Ectodermal cell (in vitro differentiated cells): Measurements from ENCODE around the gene NDUFS7. TPM values are rescaled to one million over a fixed set of nuclear protein-coding genes. Genes with fewer than 3 reads are reported as not detected.
A peak's percentile ranks its signal among the peaks of the same experiment; 100 is the strongest.

Source experiments
- H3K27ac ChIP-seq: 2 replicates; pipeline ENCODE4 v1.7.0; 2013; ENCODE audit warnings: mild to moderate bottlenecking, low read depth, low read length; ENCODE audit not compliant: insufficient read depth, poor library complexity, severe bottlenecking
- H3K27me3 ChIP-seq: 2 replicates; pipeline ENCODE4 v1.7.0; 2013; ENCODE audit warnings: mild to moderate bottlenecking, low read length; ENCODE audit not compliant: insufficient read depth, control insufficient read depth, poor library complexity, severe bottlenecking
- H3K36me3 ChIP-seq: one replicate; pipeline ENCODE4 v1.7.0; 2013; ENCODE audit warnings: low read length; ENCODE audit not compliant: control insufficient read depth, insufficient read depth
- H3K4me1 ChIP-seq: one replicate; pipeline ENCODE4 v1.7.0; 2013; ENCODE audit warnings: low read length; ENCODE audit not compliant: control insufficient read depth, insufficient read depth
- H3K4me3 ChIP-seq: 2 replicates; pipeline ENCODE4 v1.7.0; 2013; ENCODE audit warnings: low read depth, low read length, control low read depth; ENCODE audit not compliant: insufficient read depth
- H3K9me3 ChIP-seq: 2 replicates; pipeline ENCODE4 v1.7.0; 2013; ENCODE audit warnings: mild to moderate bottlenecking, low read length, moderate library complexity; ENCODE audit not compliant: control insufficient read depth
- WGBS, 2 experiments: methylation state at CpG; one replicate each; pipeline ENCODE4 v1.1.7; 2013; ENCODE audit warnings: missing lambda C conversion rate in 2 of 2; 5-methylcytosine and 5-hydroxymethylcytosine counted together
- polyA plus RNA-seq, 4 experiments: library from polyadenylated mRNA; stranded (reverse); fragments of 50-300 nt; gene quantifications; one replicate each; pipeline ENCODE4 v1.2.3, GENCODE V29; 2013

NDUFS7 gene
- polyA plus RNA-seq (2013, experiment 1 of 4): 58.6 TPM
- 59.8 TPM for polyA plus RNA-seq (2013, experiment 2 of 4)
- 69.8 TPM for polyA plus RNA-seq (2013, experiment 3 of 4)
- 79.4 TPM for polyA plus RNA-seq (2013, experiment 4 of 4)

DNA sequence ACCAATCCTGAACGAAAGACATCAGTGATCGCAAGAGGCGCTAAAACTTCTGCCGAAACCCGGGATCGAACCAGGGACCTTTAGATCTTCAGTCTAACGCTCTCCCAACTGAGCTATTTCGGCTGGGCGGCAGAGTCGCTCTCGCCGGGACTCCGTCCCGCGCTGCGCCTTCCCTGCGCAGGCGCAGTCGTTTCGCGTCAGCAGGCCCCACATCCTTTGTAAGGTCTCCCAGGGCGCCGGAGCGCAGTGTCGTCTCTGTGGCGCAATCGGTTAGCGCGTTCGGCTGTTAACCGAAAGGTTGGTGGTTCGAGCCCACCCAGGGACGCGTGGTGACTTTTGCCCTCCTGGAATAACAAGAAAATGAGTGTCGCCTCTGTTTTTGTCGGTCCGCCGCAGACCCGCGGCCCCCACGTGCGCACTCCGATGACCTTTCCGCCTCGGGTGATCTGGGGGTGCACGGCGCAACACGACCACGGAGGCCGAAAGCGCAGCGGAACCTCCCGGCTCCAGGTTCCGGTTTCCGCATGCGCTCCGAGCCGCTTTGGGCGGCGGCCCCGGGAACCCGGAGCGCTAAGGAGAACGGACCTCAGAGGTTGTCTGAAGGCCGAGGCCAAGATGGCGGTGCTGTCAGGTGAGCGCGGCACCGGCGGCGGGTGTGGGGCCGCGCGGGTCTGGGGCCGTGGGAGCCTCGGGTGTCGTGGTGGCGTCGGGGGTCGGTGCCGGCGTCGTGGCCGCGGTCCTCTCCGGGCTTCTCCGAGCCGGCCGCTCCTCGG, at the start of gene NDUFS7:
TSS of gene NDUFS7 (plus strand) at position 596 of the 773 bp plus-strand sequence. CDS start at position 616, 20 bp downstream.
- Histone ChIP-seq H3K27me3 (no peaks in the 10 kb centered on the region), H3K9me3 (no peaks in the 10 kb centered on the region), H3K4me3 (peak within 1 kb of the TSS; percentile 93), H3K4me1 (peaks cover 21% of the 10 kb centered on the region), H3K36me3 (no peaks in the 10 kb centered on the region), H3K27ac (no peak within 1 kb of the TSS)
- WGBS, 2 experiments: 0% methylated on average over 90 of the region's 90 CpGs

DNA sequence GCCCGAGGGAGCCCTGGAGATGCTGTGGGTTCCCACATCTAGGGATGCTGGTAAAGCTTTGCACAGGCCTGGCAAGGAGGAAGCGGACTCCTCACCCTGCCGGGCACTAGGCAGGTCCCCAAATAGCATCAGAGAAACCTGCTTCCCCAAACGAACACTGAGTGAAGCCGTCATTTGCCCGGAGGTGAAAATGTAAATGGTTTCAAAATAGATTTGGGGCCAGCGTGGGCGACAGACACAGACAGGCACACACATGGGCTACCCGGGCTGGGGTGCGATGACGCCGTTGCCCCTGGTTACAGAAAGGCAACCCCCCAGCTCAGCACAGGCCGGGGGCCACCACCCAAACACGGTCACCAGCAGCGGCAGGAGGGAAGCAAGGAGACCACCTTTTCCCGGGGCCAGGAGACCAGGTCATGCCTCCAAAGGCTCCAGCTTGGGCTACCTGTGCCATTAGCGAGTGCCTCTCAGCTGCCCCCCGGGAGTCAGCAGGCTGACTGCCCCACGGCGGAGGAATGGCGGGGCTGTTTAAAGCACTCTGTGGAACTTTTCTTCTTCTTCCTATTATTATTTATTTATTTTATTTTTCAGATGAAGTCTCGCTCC, 47.5 kb upstream of the NDUFS7 start:
- WGBS, 2 experiments: 94 to 95% methylated on average over 22 of the region's 22 CpGs
- H3K36me3 ChIP-seq: no peaks in the 10 kb centered on the region

GRCh38 chr19:1340681-1341469, 42.8 kb upstream of the NDUFS7 start:
- 89 to 90% methylated on average over 28 of the region's 28 CpGs for WGBS, 2 experiments
- Histone ChIP-seq H3K4me1 (no peaks in the 10 kb centered on the region), H3K27me3 (no peaks in the 10 kb centered on the region), H3K9me3 (no peaks in the 10 kb centered on the region), H3K4me3 (no peak overlapping the region), H3K36me3 (no peaks in the 10 kb centered on the region), H3K27ac (no peak overlapping the region)

More for the DNA sequence above, 47.5 kb upstream of the NDUFS7 start:
- Histone ChIP-seq H3K9me3 (no peaks in the 10 kb centered on the region), H3K27me3 (no peaks in the 10 kb centered on the region), H3K4me3 (no peak overlapping the region), H3K27ac (no peak overlapping the region), H3K4me1 (peaks cover 6% of the 10 kb centered on the region)

DNA sequence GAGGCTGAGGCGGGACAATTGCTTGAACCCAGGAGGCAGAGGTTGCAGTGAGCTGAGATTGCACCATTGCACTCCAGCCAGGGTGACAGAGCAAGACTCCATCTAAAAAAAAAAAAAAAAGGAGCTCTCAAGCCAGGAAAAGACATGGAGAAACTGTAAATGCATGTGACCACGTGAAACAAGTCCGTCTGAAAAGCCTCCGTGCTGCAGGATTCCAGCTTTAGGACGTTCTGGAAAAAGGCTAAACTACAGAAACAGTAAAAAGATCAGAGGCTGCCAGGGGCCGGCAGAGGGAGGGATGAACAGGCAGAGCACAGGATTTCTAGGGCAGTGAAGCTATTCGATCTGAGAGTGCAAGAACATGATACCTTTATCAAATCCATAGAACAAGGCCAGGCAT, 40.7 kb upstream of the NDUFS7 start:
- Histone ChIP-seq H3K36me3 (no peaks in the 10 kb centered on the region), H3K4me1 (no peaks in the 10 kb centered on the region), H3K9me3 (no peaks in the 10 kb centered on the region), H3K27me3 (no peaks in the 10 kb centered on the region), H3K27ac (no peak overlapping the region), H3K4me3 (no peak overlapping the region)
- 81 to 84% methylated on average over 7 of the region's 7 CpGs for WGBS, 2 experiments

DNA sequence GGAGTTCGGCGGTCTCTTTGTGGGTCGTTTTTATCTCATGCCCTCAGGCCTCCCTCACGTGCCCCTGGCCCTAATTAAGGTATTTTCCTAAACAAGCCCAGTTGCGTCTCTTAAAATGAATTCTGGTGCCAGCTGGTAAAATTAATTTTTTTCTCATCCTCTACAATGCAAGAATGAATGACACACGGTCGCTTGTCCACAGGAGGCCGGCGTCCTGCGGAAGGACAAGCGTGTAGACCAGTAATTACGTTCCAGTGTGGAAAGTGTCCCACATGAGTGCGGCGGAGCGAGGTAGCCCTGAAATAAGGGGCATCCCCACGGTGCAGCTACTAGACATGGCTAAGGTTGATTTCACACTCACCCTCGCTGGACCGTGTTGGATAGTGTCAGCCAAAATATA, 34.5 kb upstream of the NDUFS7 start:
- 92 to 93% methylated on average over 18 of the region's 18 CpGs for WGBS, 2 experiments
- H3K27me3 ChIP-seq: no peaks in the 10 kb centered on the region
- H3K9me3 ChIP-seq: no peaks in the 10 kb centered on the region
- no peak overlapping the region for H3K27ac ChIP-seq
- H3K4me1 ChIP-seq: no peaks in the 10 kb centered on the region
- H3K4me3 ChIP-seq: no peak overlapping the region
- H3K36me3 ChIP-seq: no peaks in the 10 kb centered on the region

- no peaks in the 10 kb centered on the region for H3K4me1 ChIP-seq
These were observed 32.8 kb upstream of the NDUFS7 start for GRCh38 chr19:1350867-1351266.

GRCh38 chr19:1351381-1351851, 32.3 kb upstream of the NDUFS7 start:
- H3K4me1 ChIP-seq: peaks cover 4% of the 10 kb centered on the region
- WGBS, 2 experiments: 92 to 94% methylated on average over 21 of the region's 21 CpGs
- no peak overlapping the region for H3K27ac ChIP-seq
- no peaks in the 10 kb centered on the region for H3K27me3 ChIP-seq
- H3K9me3 ChIP-seq: no peaks in the 10 kb centered on the region
- no peak overlapping the region for H3K4me3 ChIP-seq
- no peaks in the 10 kb centered on the region for H3K36me3 ChIP-seq

More at GRCh38 chr19:1350867-1351266, 32.8 kb upstream of the NDUFS7 start:
- no peaks in the 10 kb centered on the region for H3K9me3 ChIP-seq
- 85 to 87% methylated on average over 5 of the region's 5 CpGs for WGBS, 2 experiments
- H3K36me3 ChIP-seq: no peaks in the 10 kb centered on the region
- H3K27me3 ChIP-seq: no peaks in the 10 kb centered on the region
- H3K4me3 ChIP-seq: no peak overlapping the region
- no peak overlapping the region for H3K27ac ChIP-seq

DNA sequence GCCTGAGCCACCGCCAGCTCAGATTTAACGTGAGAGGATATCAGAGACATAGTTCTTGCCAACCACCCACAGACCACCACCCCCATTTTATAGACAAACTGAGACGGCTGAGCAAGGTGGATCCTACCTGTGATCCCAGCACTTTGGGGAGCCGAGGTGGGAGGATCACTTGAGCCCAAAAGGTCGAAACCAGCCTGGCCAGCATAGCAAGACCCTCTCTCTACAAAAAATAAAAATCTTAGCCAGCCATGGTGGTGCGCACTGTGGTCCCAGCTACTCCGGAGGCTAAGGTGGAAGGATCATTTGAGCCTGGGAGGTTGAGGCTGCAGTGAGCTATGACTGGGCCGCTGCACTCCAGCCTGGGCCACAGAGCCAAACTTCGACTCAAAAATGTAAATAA, 30.6 kb upstream of the NDUFS7 start:
- 95 to 98% methylated on average over 8 to 9 of the region's 9 CpGs for WGBS, 2 experiments

GRCh38 chr19:1354970-1355567, 28.6 kb upstream of the NDUFS7 start:
- 0% methylated on average over 60 to 61 of the region's 61 CpGs for WGBS, 2 experiments
- no peaks in the 10 kb centered on the region for H3K27me3 ChIP-seq
- peaks cover 35% of the 10 kb centered on the region for H3K4me1 ChIP-seq
- no peaks in the 10 kb centered on the region for H3K9me3 ChIP-seq
- peak overlapping the region; percentile 77 for H3K4me3 ChIP-seq
- peak overlapping the region; percentile 67 for H3K27ac ChIP-seq
- peaks cover 14% of the 10 kb centered on the region for H3K36me3 ChIP-seq

More for the DNA sequence above, 30.6 kb upstream of the NDUFS7 start:
- peaks cover 21% of the 10 kb centered on the region for H3K4me1 ChIP-seq
- H3K9me3 ChIP-seq: no peaks in the 10 kb centered on the region
- H3K27ac ChIP-seq: no peak overlapping the region
- no peaks in the 10 kb centered on the region for H3K27me3 ChIP-seq
- no peak overlapping the region for H3K4me3 ChIP-seq
- H3K36me3 ChIP-seq: peaks cover 3% of the 10 kb centered on the region
